IPS-NIHi7 (cell line): ENCODE data around the gene PRKCE.

Experiments used
- DNase-seq: peaks from one replicate; pipeline ENCODE4 v3.0.0; 2012; ENCODE audit warnings: mixed read lengths; ENCODE audit errors: extremely low spot score

PRKCE gene

GRCh38 chr2:45932278-45932975 is 281.0 kb downstream of the PRKCE start:
- no peak for DNase-seq

GRCh38 chr2:45935791-45936622 is 284.5 kb downstream of the PRKCE start:
- peak; percentile 89 for DNase-seq

GRCh38 chr2:45936623-45936979 is 285.1 kb downstream of the PRKCE start:
- no peak for DNase-seq

- DNase-seq: no peak
Observed at GRCh38 chr2:45937990-45938389, 286.5 kb downstream of the PRKCE start.

GRCh38 chr2:45938649-45939511 is 287.4 kb downstream of the PRKCE start:
- DNase-seq: peak; percentile 36

GRCh38 chr2:45941531-45942236 is 290.2 kb downstream of the PRKCE start:
- no peak for DNase-seq

- no peak for DNase-seq
Observed at GRCh38 chr2:45942237-45942738, 290.8 kb downstream of the PRKCE start.

- DNase-seq: peak; percentile 35
Observed at GRCh38 chr2:45943219-45944044, 292.0 kb downstream of the PRKCE start.

GRCh38 chr2:45944074-45944473 is 292.6 kb downstream of the PRKCE start:
- DNase-seq: no peak

GRCh38 chr2:45945302-45945717 is 293.8 kb downstream of the PRKCE start:
- DNase-seq: no peak

- DNase-seq: no peak
Observed at GRCh38 chr2:45946023-45946422, 294.5 kb downstream of the PRKCE start.

GRCh38 chr2:45950606-45951005 is 299.1 kb downstream of the PRKCE start:
- DNase-seq: no peak

GRCh38 chr2:45951025-45951727 is 299.7 kb downstream of the PRKCE start:
- DNase-seq: no peak

- DNase-seq: no peak
Observed at GRCh38 chr2:45952591-45952990, 301.1 kb downstream of the PRKCE start.

GRCh38 chr2:45953376-45954027 is 302.0 kb downstream of the PRKCE start:
- DNase-seq: no peak

GRCh38 chr2:45954233-45954850 is 302.9 kb downstream of the PRKCE start:
- DNase-seq: no peak

GRCh38 chr2:45957533-45958227 is 306.2 kb downstream of the PRKCE start:
- DNase-seq: no peak
